HL-60 (cell line): ENCODE measurements around the gene NMT1.

Experiments used
- CTCF ChIP-seq: IDR thresholded peaks from one replicate; pipeline ENCODE4 v1.5.1; 2011; ENCODE audit warnings: low read length, control low read depth, inconsistent platforms; ENCODE audit not compliant: insufficient read depth
- GABPA ChIP-seq: IDR thresholded peaks from 2 replicates; pipeline ENCODE4 v1.6.1; 2012; ENCODE audit warnings: low read depth
- POLR2AphosphoS5 ChIP-seq: IDR thresholded peaks from 2 replicates; pipeline ENCODE4 v1.6.1; 2012; ENCODE audit warnings: low read depth
- REST ChIP-seq: IDR thresholded peaks from 2 replicates; pipeline ENCODE4 v1.6.1; 2012; ENCODE audit warnings: low read depth; ENCODE audit not compliant: insufficient replicate concordance
- SPI1 ChIP-seq: IDR thresholded peaks from 2 replicates; pipeline ENCODE4 v1.6.1; 2012; ENCODE audit warnings: low read depth, mild to moderate bottlenecking, borderline replicate concordance

GRCh38 chr17:45022655-45023339 lies 38.3 kb upstream of the NMT1 start:
- no peak for TF ChIP-seq CTCF
- no peak for TF ChIP-seq GABPA
- TF ChIP-seq POLR2AphosphoS5 = no peak
- TF ChIP-seq REST = no peak
- TF ChIP-seq SPI1 = no peak
